ENCODE results near the gene YY1.

The YY1 gene

DNA sequence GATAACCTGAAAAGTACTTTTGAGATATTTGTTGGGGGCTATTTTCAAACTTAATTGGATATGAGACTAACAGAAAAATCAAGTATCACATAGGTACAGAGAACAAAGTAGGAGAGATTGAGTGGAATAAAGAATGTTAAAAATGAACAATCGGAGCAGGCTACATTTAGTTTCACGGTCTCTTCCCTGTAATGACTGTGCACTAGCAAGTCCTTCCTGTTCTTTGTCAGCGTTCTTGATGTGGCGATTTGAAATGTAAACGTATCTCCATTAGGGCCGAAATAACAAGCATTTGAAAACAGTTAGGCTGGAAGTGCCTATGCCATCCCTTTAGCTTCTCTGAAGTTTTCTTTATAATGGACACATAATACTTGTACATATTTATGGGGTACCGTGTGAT lies 36.3 kb downstream of the YY1 start:
- peaks cover 79% of the 10 kb centered on the region for H3K36me3 ChIP-seq (ENCODE audit: control insufficient read depth, low read length)
- no peak overlapping the region for H3K4me2 ChIP-seq (ENCODE audit: low read length)
- H3K27ac ChIP-seq (ENCODE audit: low read depth, low read length), result no peak overlapping the region

GRCh38 chr14:100278702-100279101 lies 39.8 kb downstream of the YY1 start:
- Histone ChIP-seq H3K4me1 (ENCODE audit: control insufficient read depth, low read length) (peaks cover 4% of the 10 kb centered on the region), H3K36me3 (ENCODE audit: control insufficient read depth, low read length) (peaks cover 72% of the 10 kb centered on the region), H3K9me2 (replicated peaks; ENCODE audit: control insufficient read depth, low read length) (no peaks in the 10 kb centered on the region), H3K79me2 (ENCODE audit: control insufficient read depth, low read length) (peaks cover 68% of the 10 kb centered on the region), H3K4me2 (ENCODE audit: low read length) (no peak overlapping the region), H3K27me3 (ENCODE audit: control insufficient read depth, low read length) (no peaks in the 10 kb centered on the region), H3K4me3 (ENCODE audit: low read length) (no peak overlapping the region), H3K9me3 (ENCODE audit: control insufficient read depth, insufficient read depth, low read length) (no peaks in the 10 kb centered on the region), H3K27ac (ENCODE audit: low read depth, low read length) (no peak overlapping the region), H4K20me1 (ENCODE audit: control insufficient read depth, insufficient read depth, low read depth, low read length) (peaks cover 12% of the 10 kb centered on the region), H3F3A (ENCODE audit: control insufficient read depth, insufficient read depth) (peaks cover 33% of the 10 kb centered on the region)
- TF ChIP-seq EZH2phosphoT487 (IDR thresholded peaks at IDR 0.05; ENCODE audit: borderline replicate concordance, low read length), result no peak
- TF ChIP-seq, protein P1, sequence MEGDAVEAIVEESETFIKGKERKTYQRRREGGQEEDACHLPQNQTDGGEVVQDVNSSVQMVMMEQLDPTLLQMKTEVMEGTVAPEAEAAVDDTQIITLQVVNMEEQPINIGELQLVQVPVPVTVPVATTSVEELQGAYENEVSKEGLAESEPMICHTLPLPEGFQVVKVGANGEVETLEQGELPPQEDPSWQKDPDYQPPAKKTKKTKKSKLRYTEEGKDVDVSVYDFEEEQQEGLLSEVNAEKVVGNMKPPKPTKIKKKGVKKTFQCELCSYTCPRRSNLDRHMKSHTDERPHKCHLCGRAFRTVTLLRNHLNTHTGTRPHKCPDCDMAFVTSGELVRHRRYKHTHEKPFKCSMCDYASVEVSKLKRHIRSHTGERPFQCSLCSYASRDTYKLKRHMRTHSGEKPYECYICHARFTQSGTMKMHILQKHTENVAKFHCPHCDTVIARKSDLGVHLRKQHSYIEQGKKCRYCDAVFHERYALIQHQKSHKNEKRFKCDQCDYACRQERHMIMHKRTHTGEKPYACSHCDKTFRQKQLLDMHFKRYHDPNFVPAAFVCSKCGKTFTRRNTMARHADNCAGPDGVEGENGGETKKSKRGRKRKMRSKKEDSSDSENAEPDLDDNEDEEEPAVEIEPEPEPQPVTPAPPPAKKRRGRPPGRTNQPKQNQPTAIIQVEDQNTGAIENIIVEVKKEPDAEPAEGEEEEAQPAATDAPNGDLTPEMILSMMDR (IDR thresholded peaks at IDR 0.05; ENCODE audit: low read depth, low read length, poor library complexity, severe bottlenecking), result no peak

More for the DNA sequence above, 36.3 kb downstream of the YY1 start:
- H3K4me1 ChIP-seq (ENCODE audit: control insufficient read depth, low read length), result peaks cover 4% of the 10 kb centered on the region
- H3F3A ChIP-seq (ENCODE audit: control insufficient read depth, insufficient read depth), result peaks cover 13% of the 10 kb centered on the region
- H3K27me3 ChIP-seq (ENCODE audit: control insufficient read depth, low read length), result no peaks in the 10 kb centered on the region
- H4K20me1 ChIP-seq (ENCODE audit: control insufficient read depth, insufficient read depth, low read depth, low read length), result peaks cover 6% of the 10 kb centered on the region; the same call in 1 of the 2 replicates
- peaks cover 96% of the 10 kb centered on the region for H3K79me2 ChIP-seq (ENCODE audit: control insufficient read depth, low read length)
- no peak for TF ChIP-seq EZH2phosphoT487 (IDR thresholded peaks at IDR 0.05; ENCODE audit: borderline replicate concordance, low read length)
- TF ChIP-seq, protein P1 (IDR thresholded peaks at IDR 0.05; ENCODE audit: low read depth, low read length, poor library complexity, severe bottlenecking), result no peak
- H3K4me3 ChIP-seq (ENCODE audit: low read length), result no peak overlapping the region
- H3K9me2 ChIP-seq (replicated peaks; ENCODE audit: control insufficient read depth, low read length), result no peaks in the 10 kb centered on the region
- H3K9me3 ChIP-seq (ENCODE audit: control insufficient read depth, insufficient read depth, low read length), result no peaks in the 10 kb centered on the region

GRCh38 chr14:100279133-100279532 lies 40.2 kb downstream of the YY1 start:
- no peak for TF ChIP-seq EZH2phosphoT487 (IDR thresholded peaks at IDR 0.05; ENCODE audit: borderline replicate concordance, low read length)
- TF ChIP-seq, protein P1 (IDR thresholded peaks at IDR 0.05; ENCODE audit: low read depth, low read length, poor library complexity, severe bottlenecking), result no peak
- Histone ChIP-seq H3K79me2 (ENCODE audit: control insufficient read depth, low read length) (peaks cover 64% of the 10 kb centered on the region), H3F3A (ENCODE audit: control insufficient read depth, insufficient read depth) (peaks cover 36% of the 10 kb centered on the region), H3K27me3 (ENCODE audit: control insufficient read depth, low read length) (no peaks in the 10 kb centered on the region), H3K4me3 (ENCODE audit: low read length) (no peak overlapping the region), H4K20me1 (ENCODE audit: control insufficient read depth, insufficient read depth, low read depth, low read length) (peaks cover 12% of the 10 kb centered on the region), H3K4me2 (ENCODE audit: low read length) (no peak overlapping the region), H3K9me2 (replicated peaks; ENCODE audit: control insufficient read depth, low read length) (no peaks in the 10 kb centered on the region), H3K9me3 (ENCODE audit: control insufficient read depth, insufficient read depth, low read length) (no peaks in the 10 kb centered on the region), H3K36me3 (ENCODE audit: control insufficient read depth, low read length) (peaks cover 68% of the 10 kb centered on the region), H3K27ac (ENCODE audit: low read depth, low read length) (no peak overlapping the region), H3K4me1 (ENCODE audit: control insufficient read depth, low read length) (peaks cover 4% of the 10 kb centered on the region)

All from DOHH2 (cell line).